NCI-H69 (cell line): ENCODE data around the gene FAM163B.

ENCODE experiments used
- DNase-seq: peaks from one replicate; lab custom pipeline; 2025; lab: John Stamatoyannopoulos, UW

The FAM163B gene

GRCh38 chr9:133616643-133617405 is 7.6 kb upstream of the FAM163B start:
- DNase-seq, result no peak

GRCh38 chr9:133615606-133616188 is 6.5 kb upstream of the FAM163B start:
- DNase-seq, result no peak

GRCh38 chr9:133615186-133615585 is 6.0 kb upstream of the FAM163B start:
- DNase-seq, result peak; percentile 79

- no peak for DNase-seq
Measured at GRCh38 chr9:133614678-133615077, 5.5 kb upstream of the FAM163B start.

- DNase-seq, result no peak
Measured at GRCh38 chr9:133614056-133614455, 4.9 kb upstream of the FAM163B start.

- no peak for DNase-seq
Measured at GRCh38 chr9:133613432-133613831, 4.2 kb upstream of the FAM163B start.

GRCh38 chr9:133612816-133613215 is 3.6 kb upstream of the FAM163B start:
- no peak for DNase-seq

GRCh38 chr9:133612051-133612450 is 2.9 kb upstream of the FAM163B start:
- no peak for DNase-seq

GRCh38 chr9:133610845-133611244 is 1.7 kb upstream of the FAM163B start:
- DNase-seq, result peak; percentile 99

GRCh38 chr9:133608889-133609288 is 300 bp downstream of the FAM163B start:
- DNase-seq, result no peak

- DNase-seq, result no peak
Measured at GRCh38 chr9:133608382-133608781, 807 bp downstream of the FAM163B start.

GRCh38 chr9:133607976-133608375 is 1.2 kb downstream of the FAM163B start:
- DNase-seq, result no peak

GRCh38 chr9:133607381-133607780 is 1.8 kb downstream of the FAM163B start:
- no peak for DNase-seq

- DNase-seq, result peak; percentile 71
Measured at GRCh38 chr9:133606708-133607025, 2.5 kb downstream of the FAM163B start.

GRCh38 chr9:133605856-133606707 is 3.1 kb downstream of the FAM163B start:
- no peak for DNase-seq

- DNase-seq, result no peak
Measured at GRCh38 chr9:133605446-133605845, 3.7 kb downstream of the FAM163B start.

GRCh38 chr9:133604856-133605255 is 4.3 kb downstream of the FAM163B start:
- DNase-seq, result no peak

GRCh38 chr9:133604214-133604613 is 5.0 kb downstream of the FAM163B start:
- DNase-seq, result peak; percentile 27

- peak; percentile 41 for DNase-seq
Measured at GRCh38 chr9:133603135-133603927, 5.9 kb downstream of the FAM163B start.

GRCh38 chr9:133602277-133602676 is 6.9 kb downstream of the FAM163B start:
- DNase-seq, result no peak

GRCh38 chr9:133601746-133602145 is 7.4 kb downstream of the FAM163B start:
- no peak for DNase-seq

GRCh38 chr9:133600739-133601138 is 8.4 kb downstream of the FAM163B start:
- DNase-seq, result peak; percentile 37
